ENCODE results near the gene CABP2. TPM values are rescaled to one million over a fixed set of nuclear protein-coding genes. Genes with fewer than 3 reads are reported as not detected.

The CABP2 gene
- total RNA-seq, 1 experiment from 2014 or later: not detected

DNA sequence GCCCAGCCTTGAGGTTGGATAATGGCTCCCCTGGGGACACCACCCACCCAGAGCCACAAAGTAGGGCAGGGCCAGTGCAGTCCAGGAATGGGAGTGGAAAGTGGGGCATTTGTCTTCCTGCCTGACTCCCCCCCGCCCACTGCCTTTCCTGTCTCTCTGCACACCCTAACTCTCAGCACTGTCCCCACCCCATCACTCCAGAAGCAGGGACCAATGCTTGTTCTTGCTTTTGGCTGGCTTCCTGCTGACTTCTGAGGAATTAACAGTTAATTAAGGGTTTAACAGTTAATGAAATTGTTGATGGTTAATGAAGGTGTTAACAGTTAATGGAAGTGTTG, 22.8 kb downstream of the CABP2 start:
- Mint-ChIP-seq H3K4me1 (peaks cover under 1 to 10% of the 10 kb centered on the region in 2 experiments), H3K27ac (no peak overlapping the region), H3K36me3 (ENCODE audit: insufficient read depth in 1 of 3, low read depth in 3 of 3) (peaks cover 5 to 23% (median 10%) of the 10 kb centered on the region in 3 experiments), H3K4me3 (no peak overlapping the region), H3K27me3 (ENCODE audit: low read depth) (peaks cover 10% of the 10 kb centered on the region), H3K9me3 (no peaks in the 10 kb centered on the region)
- no peaks in the 10 kb centered on the region for H3K79me1 ChIP-seq (ENCODE audit: insufficient read depth, low read depth, low read length, poor library complexity, severe bottlenecking)
- no peak overlapping the region for H2BK5ac ChIP-seq (ENCODE audit: insufficient read length, low read length)
- TF ChIP-seq, protein P1, sequence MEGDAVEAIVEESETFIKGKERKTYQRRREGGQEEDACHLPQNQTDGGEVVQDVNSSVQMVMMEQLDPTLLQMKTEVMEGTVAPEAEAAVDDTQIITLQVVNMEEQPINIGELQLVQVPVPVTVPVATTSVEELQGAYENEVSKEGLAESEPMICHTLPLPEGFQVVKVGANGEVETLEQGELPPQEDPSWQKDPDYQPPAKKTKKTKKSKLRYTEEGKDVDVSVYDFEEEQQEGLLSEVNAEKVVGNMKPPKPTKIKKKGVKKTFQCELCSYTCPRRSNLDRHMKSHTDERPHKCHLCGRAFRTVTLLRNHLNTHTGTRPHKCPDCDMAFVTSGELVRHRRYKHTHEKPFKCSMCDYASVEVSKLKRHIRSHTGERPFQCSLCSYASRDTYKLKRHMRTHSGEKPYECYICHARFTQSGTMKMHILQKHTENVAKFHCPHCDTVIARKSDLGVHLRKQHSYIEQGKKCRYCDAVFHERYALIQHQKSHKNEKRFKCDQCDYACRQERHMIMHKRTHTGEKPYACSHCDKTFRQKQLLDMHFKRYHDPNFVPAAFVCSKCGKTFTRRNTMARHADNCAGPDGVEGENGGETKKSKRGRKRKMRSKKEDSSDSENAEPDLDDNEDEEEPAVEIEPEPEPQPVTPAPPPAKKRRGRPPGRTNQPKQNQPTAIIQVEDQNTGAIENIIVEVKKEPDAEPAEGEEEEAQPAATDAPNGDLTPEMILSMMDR (conservative IDR thresholded peaks at IDR 0.05): no peak
- H2BK20ac ChIP-seq (ENCODE audit: low read depth, low read length, poor library complexity, severe bottlenecking): no peak overlapping the region
- no peak overlapping the region for H2BK15ac ChIP-seq (ENCODE audit: low read depth, low read length)
- H4K5ac ChIP-seq (ENCODE audit: insufficient read length, low read depth, low read length): no peak overlapping the region
- no peak overlapping the region for H2AK5ac ChIP-seq (ENCODE audit: insufficient read length, low read length)
- H3K4ac ChIP-seq (ENCODE audit: low read depth, low read length): no peak overlapping the region
- no CpG with 5 or more reads among the region's 1 CpG for WGBS (ENCODE audit: extremely low coverage, insufficient read length, low lambda C conversion rate)
- no peak overlapping the region for H3K56ac ChIP-seq (ENCODE audit: insufficient read length, low read depth, low read length)
- H3K23me2 ChIP-seq (ENCODE audit: insufficient read length, low read depth, low read length, poor library complexity, severe bottlenecking): peaks cover 12% of the 10 kb centered on the region
- H4K91ac ChIP-seq (ENCODE audit: insufficient read length, low read depth, low read length): no peak overlapping the region
- no peak overlapping the region for H3K27ac ChIP-seq (ENCODE audit: insufficient read length, low read depth, low read length)
- H3K9ac ChIP-seq (ENCODE audit: extremely low read depth, insufficient read length, low read length): no peak overlapping the region
- no peaks in the 10 kb centered on the region for H4K20me1 ChIP-seq (ENCODE audit: control insufficient read depth, insufficient read depth, insufficient read length)
- H2BK12ac ChIP-seq (ENCODE audit: insufficient read length, low read depth, low read length): no peak overlapping the region
- no peak for DNase-seq
- H2BK120ac ChIP-seq (ENCODE audit: low read depth, low read length, poor library complexity, severe bottlenecking): no peak overlapping the region
- H3K4me1 ChIP-seq (ENCODE audit: insufficient read depth, low read length): no peaks in the 10 kb centered on the region
- H2AFZ ChIP-seq (ENCODE audit: low read length): no peak overlapping the region
- no peak overlapping the region for H3K14ac ChIP-seq (ENCODE audit: insufficient read depth, low read length)
- no peak overlapping the region for H3K23ac ChIP-seq (ENCODE audit: insufficient read length, low read depth, low read length)
- H3K9me3 ChIP-seq (ENCODE audit: control insufficient read depth, low read depth, low read length): no peaks in the 10 kb centered on the region
- H3K79me2 ChIP-seq (ENCODE audit: insufficient read depth, low read length): no peaks in the 10 kb centered on the region
- no peaks in the 10 kb centered on the region for H3K27me3 ChIP-seq (ENCODE audit: insufficient read depth, low read length)
- no peak overlapping the region for H3T11ph ChIP-seq (ENCODE audit: low read length)
- H3K4me2 ChIP-seq (ENCODE audit: insufficient read depth, insufficient read length, low read length): no peak overlapping the region
- no peak overlapping the region for H3K18ac ChIP-seq (ENCODE audit: insufficient read length, low read depth, low read length)
- H4K8ac ChIP-seq (replicated peaks; ENCODE audit: insufficient read length, low read depth, low read length): no peak overlapping the region
